SK-MEL-5 (cell line): Measurements from ENCODE around the gene RBM39. TPM values are rescaled to one million over a fixed set of nuclear protein-coding genes. Genes with fewer than 3 reads are reported as not detected.
"Not testable (repeated sequence)": the region's sequence is repeated elsewhere in the genome, so short reads cannot be mapped to it uniquely, and the experiment has no call there.

Experiments
- DNase-seq: peaks from one replicate; pipeline ENCODE4 v3.0.0-alpha.2; 2016; ENCODE audit warnings: low read depth, low spot score
- in situ Hi-C: cut with HindIII; loops from 2 replicates; pipeline ENCODE4 v1.10.0; 2016; ENCODE audit warnings: low sequenced_read_pairs, high pct_unique_total_duplicates, low pct_unique_long_range_greater_than_20kb
- total RNA-seq: library from RNA; depleted of rRNA; stranded (reverse); fragments of >200 nt; shearing (Covaris generic); gene quantifications from 2 replicates; pipeline ENCODE4 v1.2.3, GENCODE V29; 2014

The RBM39 gene
- total RNA-seq, 1 experiment from 2014 or later = 303 TPM

DNA sequence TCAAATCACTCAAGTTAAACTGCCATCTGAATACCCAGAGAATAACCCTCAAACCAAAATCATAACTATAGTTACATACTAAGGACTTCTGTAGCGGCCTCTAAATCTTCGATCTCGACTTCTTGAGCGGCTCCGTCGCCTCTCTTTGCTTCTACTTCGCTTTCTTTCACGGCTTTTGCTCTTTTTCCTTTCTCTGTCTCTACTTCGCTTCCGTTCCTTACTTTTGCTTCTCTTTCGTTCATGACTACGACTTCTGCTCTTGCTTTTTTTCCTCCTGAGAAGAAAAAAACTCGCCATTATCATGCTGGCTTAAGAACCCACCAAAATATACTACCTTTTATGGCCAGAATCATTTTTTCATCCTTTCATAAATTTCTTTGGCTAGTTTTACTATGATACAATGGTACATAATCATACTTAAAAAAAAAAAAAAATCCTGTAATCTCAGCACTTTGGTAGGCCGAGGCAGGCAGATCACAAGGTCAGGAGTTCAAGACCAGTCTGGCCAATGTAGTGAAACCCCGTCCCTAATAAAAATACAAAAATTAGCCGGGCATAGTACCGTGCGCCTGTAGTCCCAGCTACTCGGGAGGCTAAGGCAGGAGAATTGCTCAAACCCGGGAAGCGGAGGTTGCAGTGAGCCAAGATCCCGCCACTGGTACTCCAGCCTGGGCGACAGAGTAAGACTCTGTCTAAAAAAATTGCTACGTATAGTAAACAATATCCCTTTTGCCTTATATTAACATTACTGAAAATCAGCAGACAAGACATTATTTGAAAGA is 10.0 kb downstream of the RBM39 start:
- DNase-seq = no peak
- in situ Hi-C loops = no loop called here

DNA sequence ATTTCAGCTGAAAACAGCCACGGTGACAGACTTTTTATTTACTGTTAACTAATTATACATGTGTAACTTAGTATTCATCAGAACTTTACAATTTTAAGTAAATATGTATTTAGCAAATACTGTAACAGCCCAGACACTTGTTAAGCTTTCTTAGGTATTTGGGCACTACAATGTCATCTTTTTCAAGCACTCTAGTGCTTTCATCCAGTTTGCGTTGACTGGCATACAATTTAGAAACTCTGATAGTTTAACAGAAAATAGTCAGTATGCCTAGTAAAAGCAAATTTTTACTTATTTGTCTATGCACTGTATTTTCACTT is 10.6 kb downstream of the RBM39 start:
- DNase-seq = no peak
- in situ Hi-C loops = no loop called here

DNA sequence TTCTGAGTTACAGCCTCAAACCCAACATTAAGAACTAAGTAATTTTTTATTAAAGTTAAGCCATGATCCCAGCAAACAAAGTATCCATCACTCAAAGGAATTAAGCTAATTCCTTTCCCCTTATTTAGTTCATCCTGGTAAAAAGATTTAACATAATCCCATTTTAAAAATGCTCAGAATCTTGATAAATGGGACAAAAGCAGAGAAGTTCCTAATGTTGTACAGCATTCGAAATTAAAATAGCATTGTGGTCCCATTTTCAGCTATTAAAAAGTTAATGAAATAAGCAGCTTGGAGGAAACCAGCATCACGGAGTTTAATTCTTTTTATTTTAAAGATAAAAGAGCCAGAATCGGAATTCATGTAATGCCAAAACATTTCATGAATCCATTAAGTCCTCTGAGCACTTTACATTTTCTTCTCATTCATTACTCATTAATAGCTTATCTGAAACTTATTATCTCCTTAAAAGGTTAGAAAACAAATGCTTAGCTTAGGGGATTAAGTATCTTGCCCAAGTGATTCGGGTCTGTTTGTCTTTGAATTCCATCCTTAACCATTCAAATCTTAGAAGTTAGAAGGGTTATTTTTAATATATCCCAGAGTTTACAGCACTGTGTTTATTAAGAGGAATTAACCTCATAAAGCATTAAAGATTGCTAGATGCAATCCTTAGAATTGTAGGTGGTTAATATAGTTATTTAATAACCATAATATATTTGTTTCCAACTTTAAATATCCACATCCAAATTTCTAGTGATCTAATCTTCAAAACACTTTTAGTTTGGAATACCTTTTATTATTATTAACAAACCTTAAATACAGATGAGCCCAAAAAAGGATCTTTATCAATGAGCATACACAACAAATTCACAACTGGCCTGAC is 11.2 kb downstream of the RBM39 start:
- in situ Hi-C loops = no loop called here

DNA sequence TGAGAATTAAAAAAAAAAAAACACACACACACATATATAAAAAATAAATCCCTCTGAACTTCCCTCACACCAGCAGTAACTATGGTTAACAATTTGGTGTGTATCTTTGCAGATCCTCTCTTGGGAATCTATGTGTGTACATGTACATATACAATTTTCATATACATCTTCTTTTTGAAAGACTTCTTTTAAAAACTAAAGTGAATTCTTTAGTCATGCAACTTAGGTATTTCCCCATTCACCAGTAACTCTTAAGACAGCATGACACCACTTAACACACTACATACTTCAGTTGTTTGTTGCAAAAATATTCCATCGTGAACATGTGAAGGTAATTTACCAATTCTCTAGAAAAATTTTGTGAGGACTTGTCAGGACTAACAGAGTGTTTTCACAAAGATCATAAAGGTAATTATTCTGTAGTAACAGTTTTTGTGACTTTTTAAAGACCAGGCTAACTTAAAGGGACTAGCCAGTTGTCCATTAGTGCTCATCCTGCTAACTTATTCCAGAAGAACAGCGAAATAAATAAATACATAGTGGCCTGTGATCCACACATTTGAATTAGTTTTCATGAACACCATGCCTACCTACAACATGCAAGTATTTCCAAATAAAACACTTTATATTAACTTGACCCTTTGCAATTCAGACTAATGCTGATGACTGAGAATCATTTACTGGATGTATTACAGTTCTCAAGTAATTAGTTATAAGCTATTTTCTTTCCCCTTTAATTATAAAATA is 12.1 kb downstream of the RBM39 start:
- DNase-seq = no peak
- in situ Hi-C loops = no loop called here

More for the DNA sequence above, 11.2 kb downstream of the RBM39 start:
- no peak for DNase-seq

DNA sequence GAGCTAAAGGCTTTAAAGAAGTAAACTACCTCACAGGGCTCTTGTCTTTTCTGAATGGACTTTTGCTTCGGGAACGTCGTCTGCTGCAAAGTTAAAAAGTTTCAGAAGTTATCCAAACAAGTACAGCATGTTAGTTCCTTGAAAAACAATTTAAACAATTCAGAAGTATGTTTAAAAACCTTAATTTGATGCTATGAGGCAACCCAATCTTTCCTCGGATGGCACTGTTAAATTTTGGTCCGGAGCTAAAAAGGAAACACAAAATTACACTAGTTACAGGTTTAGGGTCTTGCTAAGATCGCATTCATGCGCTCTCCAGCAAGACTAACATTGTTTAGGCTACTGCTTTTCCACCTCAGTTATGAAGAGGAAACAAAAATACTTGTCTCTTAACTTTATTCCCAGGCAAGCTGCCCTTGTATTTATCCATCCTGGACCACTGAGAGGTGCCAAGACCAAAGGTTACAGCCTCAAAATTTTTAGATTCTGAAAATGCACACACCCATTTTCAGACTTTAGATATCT is 12.7 kb downstream of the RBM39 start:
- DNase-seq = no peak
- in situ Hi-C loops = no loop called here

DNA sequence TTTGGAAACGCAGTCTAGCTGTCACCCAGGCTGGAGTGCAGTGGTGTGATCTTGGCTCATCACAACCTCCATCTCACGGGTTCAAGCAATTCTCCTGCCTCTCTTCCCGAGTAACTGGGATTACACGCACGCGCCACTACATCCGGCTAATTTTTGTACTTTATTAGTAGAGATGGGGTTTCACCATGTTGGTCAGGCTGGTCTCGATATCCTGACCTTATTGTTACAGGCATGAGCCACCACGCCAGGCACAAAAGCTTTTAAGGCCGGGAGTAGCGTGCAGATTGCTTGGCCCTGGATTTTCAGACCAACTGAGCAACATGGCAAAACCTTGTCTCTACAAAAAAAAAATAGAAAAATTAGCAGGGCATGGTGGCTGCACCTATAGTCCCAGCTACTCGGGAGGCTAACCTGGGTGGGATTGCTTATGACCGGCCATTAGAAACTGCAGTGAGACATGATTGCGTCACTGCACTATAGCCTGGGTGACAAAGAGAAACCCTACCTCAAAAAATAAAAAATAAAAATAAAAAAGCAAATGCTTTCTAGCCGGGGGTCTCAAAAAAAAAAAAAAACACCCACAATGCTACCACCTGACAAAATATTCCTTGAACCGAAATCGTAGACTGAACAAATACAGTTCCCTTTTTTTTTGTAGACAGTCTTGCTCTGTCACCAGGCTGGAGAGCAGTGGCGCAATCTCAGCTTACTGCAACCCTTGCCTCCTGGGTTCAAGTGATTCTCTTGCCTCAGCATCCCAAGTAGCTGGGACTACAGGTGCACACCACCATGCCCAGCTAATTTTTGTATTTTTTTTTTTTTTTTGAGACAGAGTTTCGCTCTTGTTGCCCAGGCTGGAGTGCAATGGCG is 15.0 kb downstream of the RBM39 start:
- in situ Hi-C loops = no loop called here
- no peak for DNase-seq

DNA sequence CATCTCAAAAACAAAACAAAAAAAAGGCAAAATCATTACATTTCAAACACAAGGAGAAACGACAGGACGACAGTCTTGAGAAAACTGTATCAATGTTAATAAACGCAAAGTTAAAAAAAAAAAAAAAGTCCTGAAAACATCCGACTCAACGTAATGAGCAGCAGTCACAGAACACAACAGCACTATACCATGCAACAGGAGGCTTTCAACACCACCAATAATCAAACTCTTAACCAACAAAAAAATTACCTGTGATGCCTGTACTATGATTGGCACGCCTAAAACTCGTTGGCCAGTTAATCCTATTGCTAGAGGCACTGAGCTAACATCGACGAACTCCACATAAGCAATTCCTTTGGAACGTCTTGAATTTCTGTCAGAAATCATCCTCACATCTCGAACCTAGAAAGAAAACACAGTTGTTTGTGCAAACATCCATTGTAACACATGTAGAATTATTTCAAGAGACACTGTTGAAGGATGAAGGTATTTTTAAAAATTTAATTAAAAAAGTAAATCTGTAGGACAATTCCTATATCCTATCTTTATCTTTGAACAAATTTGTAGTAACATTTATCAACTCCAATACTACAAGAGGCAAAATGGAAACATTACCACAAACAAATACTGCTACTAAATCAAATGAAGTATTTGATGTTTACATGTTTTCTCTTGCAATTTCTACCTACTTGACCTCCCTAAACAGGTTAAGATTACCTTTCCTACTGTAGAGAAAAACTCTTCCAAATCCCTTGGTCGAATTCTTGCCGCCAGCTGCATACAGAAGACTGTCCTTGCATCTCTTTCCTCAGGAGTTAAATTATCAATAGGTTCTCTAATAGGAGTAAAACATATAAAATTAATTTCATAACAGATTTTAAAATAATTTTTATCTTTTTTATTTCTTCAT is 17.5 kb downstream of the RBM39 start:
- no peak for DNase-seq
- in situ Hi-C loops = no loop called here

DNA sequence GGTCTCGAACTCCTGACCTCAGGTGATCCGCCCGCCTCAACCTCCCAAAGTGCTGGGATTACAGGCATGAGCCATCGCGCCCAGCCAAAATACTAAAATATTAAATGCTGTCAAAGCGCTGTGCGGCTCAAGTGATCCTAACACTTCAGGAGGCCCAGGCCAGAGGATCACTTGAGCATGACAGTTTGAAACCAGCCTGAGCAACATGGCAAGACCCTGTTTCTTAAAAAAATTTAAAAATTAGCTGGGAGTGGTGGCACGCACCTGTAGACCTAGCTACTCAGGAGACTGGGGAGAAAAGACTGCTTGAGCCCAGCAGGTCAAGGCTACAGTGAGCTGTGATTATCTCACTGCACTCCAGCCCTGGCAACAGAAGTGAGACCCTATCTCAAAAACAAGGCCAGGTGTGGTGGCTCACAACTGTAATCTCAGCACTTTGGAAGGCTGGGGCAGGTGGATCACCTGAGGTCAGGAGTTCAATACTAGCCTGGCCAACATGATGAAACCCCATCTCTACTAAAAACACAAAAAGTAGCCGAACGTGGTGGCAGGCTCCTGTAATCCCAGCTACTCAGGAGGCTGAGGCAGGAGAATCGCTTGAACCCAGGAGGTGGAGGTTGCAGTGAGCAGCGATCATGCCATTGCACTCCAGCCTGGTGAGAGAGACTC is 18.3 kb downstream of the RBM39 start:
- in situ Hi-C loops, DNase-seq: not testable (repeated sequence)

DNA sequence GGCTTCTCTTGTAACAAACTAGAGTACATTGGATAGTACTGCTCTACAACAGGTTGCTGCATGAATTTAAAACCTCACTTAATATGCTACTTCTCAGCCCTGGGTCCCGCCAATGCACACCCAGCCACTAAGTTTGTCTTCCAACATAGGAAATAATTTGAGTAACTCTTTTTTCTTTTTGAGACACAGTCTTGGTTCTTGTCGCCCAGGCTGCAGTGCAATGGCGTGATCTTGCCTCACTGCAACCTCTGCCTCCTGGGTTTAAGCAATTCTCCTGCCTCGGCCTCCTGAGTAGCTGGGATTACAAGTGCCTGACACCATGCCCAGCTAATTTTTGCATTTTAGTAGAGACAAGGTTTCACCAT is 18.8 kb downstream of the RBM39 start:
- in situ Hi-C loops, DNase-seq: not testable (repeated sequence)

DNA sequence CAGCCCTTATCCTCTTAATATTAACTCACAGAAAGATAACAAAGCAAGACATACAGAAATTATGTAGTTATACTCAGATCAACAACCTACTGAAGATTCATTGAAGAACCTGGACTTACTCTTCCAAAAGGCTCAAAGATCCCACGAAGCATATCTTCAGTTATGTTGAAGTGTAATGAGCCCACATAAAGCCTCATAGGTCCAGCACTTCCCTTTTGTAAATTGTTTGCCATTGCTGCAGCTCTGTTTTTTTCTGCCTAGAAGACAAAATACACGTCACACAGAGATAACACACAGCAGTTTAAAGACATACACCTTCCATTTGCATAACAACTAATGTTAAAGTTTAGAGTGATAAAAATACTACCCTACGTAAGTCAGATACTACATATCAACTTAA is 20.4 kb downstream of the RBM39 start:
- no peak for DNase-seq

DNA sequence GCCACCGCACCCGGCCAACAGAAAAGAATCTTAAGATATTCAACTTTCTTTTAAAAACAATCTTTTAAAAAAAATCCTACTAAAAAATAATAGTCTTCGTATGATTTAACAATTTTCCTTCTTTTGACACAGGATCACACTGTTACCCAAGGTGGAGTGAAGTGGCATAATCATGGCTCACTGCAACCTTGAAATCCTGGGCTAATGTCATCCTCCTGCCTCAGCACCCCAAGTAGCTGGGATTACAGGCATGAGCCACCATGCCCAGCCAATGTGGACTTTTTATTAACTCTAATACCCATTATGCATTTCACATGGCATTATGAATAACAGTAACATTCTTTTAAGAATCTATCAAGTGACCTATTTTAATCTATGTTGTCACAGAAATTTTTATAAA is 20.8 kb downstream of the RBM39 start:
- in situ Hi-C loops = no loop called here

More for the DNA sequence above, 20.4 kb downstream of the RBM39 start:
- in situ Hi-C loops = no loop called here

DNA sequence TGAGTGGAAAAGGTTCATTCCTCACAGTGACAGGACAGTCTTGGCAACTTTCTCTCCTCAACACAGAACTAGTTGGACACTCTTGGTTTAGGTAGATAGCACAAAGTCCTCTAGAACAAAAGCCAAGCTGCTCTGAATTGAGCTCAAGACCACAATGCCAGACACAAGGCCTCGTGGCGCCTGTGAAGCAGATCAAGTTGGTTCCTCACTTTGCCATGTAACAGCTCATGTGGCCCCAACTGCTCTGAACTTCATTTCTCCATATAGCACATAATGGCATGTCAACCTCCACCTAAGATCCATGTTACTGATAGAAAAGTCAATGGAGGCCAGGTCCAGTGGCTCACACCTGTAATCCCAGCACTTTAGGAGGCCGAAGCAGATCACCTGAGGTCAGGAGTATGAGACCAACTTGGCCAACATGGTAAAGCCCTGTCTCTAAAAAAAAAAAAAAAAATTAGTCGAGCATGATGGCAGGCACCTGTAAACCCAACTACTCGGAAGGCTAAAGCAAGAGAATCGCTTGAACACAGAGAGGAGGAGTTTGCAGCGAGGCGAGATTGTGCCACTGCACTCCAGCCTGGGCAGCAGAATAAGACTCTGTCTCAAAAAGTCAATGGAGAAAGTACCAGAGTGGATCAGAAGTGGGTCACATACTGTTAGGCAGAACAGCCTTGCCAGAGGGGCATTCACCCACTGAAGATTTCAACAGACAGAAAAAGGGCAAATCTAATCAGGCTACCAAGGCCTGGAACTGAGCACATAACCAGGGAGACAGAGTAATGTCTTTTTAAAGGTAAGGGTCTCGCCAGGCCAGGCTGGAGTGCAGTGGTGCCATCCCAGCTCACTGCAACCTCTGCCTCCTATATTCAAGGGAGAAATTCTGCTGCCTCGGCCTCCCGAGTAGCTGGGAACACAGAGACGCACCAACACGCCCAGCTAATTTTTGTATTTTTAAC is 21.6 kb downstream of the RBM39 start:
- in situ Hi-C loops = no loop called here
- DNase-seq = no peak

More for the DNA sequence above, 20.8 kb downstream of the RBM39 start:
- DNase-seq = no peak

DNA sequence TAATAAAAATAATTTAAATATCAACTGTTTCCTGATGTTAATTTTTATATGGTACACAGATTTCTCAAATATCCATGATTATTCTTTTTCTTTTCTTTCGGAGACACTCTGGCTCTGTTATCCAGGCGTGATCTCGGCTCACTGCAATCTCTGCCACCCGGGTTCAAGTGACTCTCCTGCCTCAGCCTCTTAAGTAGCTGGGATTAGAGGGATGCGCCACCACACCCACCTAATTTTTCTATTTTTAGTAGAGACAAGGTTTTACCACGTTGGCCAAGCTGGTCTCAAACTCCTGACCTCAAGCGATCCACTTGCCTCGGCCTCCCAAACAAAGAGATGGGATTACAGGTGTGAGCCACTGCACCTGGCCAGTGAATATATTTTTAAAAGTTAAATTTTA is 22.3 kb downstream of the RBM39 start:
- no peak for DNase-seq
- in situ Hi-C loops = no loop called here

DNA sequence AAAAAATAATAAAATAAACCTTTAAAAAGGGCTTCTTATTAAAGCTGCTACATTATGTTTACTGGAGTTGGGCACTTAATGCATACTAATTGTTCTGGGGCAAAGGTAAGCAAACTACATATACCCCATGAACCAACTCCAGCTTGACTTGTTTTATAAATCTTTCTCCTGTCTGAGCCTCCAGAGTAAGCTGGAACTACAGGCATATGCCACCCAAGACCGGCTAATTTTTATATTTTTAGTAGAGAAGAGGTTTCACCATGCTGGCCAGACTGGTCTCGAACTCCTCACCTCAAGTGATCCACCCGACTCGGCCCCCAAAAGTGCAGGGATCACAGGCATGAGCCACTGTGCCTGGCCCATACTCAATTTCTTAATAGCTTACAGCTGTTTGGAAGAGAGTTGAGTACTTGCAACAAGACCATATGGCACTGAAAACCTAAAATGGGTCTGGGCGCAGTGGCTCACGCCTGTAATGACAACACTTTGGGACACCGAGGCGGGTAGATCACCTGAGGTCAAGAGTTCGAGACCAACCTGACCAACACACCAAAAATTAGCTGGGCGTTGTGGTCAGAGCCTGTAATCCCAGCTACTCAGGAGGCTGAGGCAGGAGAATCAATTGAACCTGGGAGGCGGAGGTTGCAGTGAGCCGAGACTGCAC is 23.0 kb downstream of the RBM39 start:
- no peak for DNase-seq
- in situ Hi-C loops = no loop called here
